ENCODE measurements around the gene C15orf40. TPM values are rescaled to one million over a fixed set of nuclear protein-coding genes. Genes with fewer than 3 reads are reported as not detected.

Gene C15orf40
- total and polyA plus RNA-seq, 2 experiments from 2014 or later, result 11.5 to 23.9 TPM

- no peaks in the 10 kb centered on the region for H3K27me3 ChIP-seq
- H3K27ac ChIP-seq, result no peak overlapping the region
- H3K4me3 ChIP-seq, result no peak overlapping the region
- H3K4me1 ChIP-seq (ENCODE audit: low read depth), result peaks cover 22% of the 10 kb centered on the region
- H3K36me3 ChIP-seq, result no peaks in the 10 kb centered on the region
- no peaks in the 10 kb centered on the region for H3K9me3 ChIP-seq (ENCODE audit: low read depth)
- no peak for TF ChIP-seq CTCF (IDR thresholded peaks at IDR 0.05; ENCODE audit: low read depth, low read length)
- DNase-seq (ENCODE audit: low read depth in 1 of 2, low spot score in 1 of 2), result no peak
These were observed 40.7 kb downstream of the C15orf40 start for GRCh38 chr15:82970696-82971095.

- H3K36me3 ChIP-seq, result no peaks in the 10 kb centered on the region
- no peak for DNase-seq (ENCODE audit: low read depth in 1 of 2, low spot score in 1 of 2)
- no peak for TF ChIP-seq CTCF (IDR thresholded peaks at IDR 0.05; ENCODE audit: low read depth, low read length)
- H3K4me1 ChIP-seq (ENCODE audit: low read depth), result peaks cover 22% of the 10 kb centered on the region
- no peaks in the 10 kb centered on the region for H3K27me3 ChIP-seq
- H3K4me3 ChIP-seq, result no peak overlapping the region
- no peaks in the 10 kb centered on the region for H3K9me3 ChIP-seq (ENCODE audit: low read depth)
- no peak overlapping the region for H3K27ac ChIP-seq
These were observed 41.3 kb downstream of the C15orf40 start for GRCh38 chr15:82970078-82970686.

GRCh38 chr15:82969353-82969752 lies 42.1 kb downstream of the C15orf40 start:
- DNase-seq (ENCODE audit: low read depth in 1 of 2, low spot score in 1 of 2), result no peak
- no peak for TF ChIP-seq CTCF (IDR thresholded peaks at IDR 0.05; ENCODE audit: low read depth, low read length)
- no peaks in the 10 kb centered on the region for H3K27me3 ChIP-seq
- no peaks in the 10 kb centered on the region for H3K36me3 ChIP-seq
- no peak overlapping the region for H3K4me3 ChIP-seq
- no peaks in the 10 kb centered on the region for H3K9me3 ChIP-seq (ENCODE audit: low read depth)
- H3K4me1 ChIP-seq (ENCODE audit: low read depth), result peaks cover 22% of the 10 kb centered on the region
- no peak overlapping the region for H3K27ac ChIP-seq

- H3K4me1 ChIP-seq (ENCODE audit: low read depth), result peaks cover 22% of the 10 kb centered on the region
- H3K36me3 ChIP-seq, result no peaks in the 10 kb centered on the region
- no peaks in the 10 kb centered on the region for H3K27me3 ChIP-seq
- no peaks in the 10 kb centered on the region for H3K9me3 ChIP-seq (ENCODE audit: low read depth)
- DNase-seq (ENCODE audit: low read depth in 1 of 2, low spot score in 1 of 2), result peak in 1 of 2 donors; percentile 77
- H3K4me3 ChIP-seq, result no peak overlapping the region
- no peak for TF ChIP-seq CTCF (IDR thresholded peaks at IDR 0.05; ENCODE audit: low read depth, low read length)
- no peak overlapping the region for H3K27ac ChIP-seq
These were observed 43.4 kb downstream of the C15orf40 start for GRCh38 chr15:82968066-82968465.

GRCh38 chr15:82966671-82967071 lies 44.8 kb downstream of the C15orf40 start:
- no peak for DNase-seq (ENCODE audit: low read depth in 1 of 2, low spot score in 1 of 2)
- H3K4me1 ChIP-seq (ENCODE audit: low read depth), result peaks cover 21% of the 10 kb centered on the region
- H3K36me3 ChIP-seq, result no peaks in the 10 kb centered on the region
- H3K27ac ChIP-seq, result no peak overlapping the region
- H3K9me3 ChIP-seq (ENCODE audit: low read depth), result no peaks in the 10 kb centered on the region
- TF ChIP-seq CTCF (IDR thresholded peaks at IDR 0.05; ENCODE audit: low read depth, low read length), result no peak
- H3K27me3 ChIP-seq, result no peaks in the 10 kb centered on the region
- H3K4me3 ChIP-seq, result no peak overlapping the region
